ENCODE measurements around the gene MYO18B.
"Not testable (repeated sequence)": the region's sequence is repeated elsewhere in the genome, so short reads cannot be mapped to it uniquely, and the experiment has no call there.

DNA sequence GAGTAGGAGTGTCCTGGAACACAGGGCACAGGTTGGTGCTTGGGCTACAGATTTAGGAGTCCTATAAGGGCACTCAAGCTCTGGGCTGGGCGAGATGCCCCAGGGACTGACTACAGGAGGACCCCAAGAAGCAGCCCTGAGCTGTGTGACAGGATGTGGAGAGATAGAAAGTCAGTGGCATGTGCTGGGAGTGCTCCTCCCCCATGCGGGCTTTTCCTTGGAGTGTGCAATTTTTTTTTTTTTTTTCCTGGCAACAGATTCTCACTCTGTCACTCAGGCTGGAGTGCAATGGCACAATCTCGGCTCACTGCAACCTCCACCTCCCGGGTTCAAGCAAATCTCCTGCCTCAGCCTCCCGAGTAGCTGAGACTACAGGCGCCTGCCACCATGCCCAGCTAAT is 33.6 kb upstream of the MYO18B start:
- TF ChIP-seq, protein P1, sequence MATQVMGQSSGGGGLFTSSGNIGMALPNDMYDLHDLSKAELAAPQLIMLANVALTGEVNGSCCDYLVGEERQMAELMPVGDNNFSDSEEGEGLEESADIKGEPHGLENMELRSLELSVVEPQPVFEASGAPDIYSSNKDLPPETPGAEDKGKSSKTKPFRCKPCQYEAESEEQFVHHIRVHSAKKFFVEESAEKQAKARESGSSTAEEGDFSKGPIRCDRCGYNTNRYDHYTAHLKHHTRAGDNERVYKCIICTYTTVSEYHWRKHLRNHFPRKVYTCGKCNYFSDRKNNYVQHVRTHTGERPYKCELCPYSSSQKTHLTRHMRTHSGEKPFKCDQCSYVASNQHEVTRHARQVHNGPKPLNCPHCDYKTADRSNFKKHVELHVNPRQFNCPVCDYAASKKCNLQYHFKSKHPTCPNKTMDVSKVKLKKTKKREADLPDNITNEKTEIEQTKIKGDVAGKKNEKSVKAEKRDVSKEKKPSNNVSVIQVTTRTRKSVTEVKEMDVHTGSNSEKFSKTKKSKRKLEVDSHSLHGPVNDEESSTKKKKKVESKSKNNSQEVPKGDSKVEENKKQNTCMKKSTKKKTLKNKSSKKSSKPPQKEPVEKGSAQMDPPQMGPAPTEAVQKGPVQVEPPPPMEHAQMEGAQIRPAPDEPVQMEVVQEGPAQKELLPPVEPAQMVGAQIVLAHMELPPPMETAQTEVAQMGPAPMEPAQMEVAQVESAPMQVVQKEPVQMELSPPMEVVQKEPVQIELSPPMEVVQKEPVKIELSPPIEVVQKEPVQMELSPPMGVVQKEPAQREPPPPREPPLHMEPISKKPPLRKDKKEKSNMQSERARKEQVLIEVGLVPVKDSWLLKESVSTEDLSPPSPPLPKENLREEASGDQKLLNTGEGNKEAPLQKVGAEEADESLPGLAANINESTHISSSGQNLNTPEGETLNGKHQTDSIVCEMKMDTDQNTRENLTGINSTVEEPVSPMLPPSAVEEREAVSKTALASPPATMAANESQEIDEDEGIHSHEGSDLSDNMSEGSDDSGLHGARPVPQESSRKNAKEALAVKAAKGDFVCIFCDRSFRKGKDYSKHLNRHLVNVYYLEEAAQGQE (IDR thresholded peaks at IDR 0.05; ENCODE audit: insufficient replicate concordance, low read depth): not testable (repeated sequence)
- TF ChIP-seq, protein P2, sequence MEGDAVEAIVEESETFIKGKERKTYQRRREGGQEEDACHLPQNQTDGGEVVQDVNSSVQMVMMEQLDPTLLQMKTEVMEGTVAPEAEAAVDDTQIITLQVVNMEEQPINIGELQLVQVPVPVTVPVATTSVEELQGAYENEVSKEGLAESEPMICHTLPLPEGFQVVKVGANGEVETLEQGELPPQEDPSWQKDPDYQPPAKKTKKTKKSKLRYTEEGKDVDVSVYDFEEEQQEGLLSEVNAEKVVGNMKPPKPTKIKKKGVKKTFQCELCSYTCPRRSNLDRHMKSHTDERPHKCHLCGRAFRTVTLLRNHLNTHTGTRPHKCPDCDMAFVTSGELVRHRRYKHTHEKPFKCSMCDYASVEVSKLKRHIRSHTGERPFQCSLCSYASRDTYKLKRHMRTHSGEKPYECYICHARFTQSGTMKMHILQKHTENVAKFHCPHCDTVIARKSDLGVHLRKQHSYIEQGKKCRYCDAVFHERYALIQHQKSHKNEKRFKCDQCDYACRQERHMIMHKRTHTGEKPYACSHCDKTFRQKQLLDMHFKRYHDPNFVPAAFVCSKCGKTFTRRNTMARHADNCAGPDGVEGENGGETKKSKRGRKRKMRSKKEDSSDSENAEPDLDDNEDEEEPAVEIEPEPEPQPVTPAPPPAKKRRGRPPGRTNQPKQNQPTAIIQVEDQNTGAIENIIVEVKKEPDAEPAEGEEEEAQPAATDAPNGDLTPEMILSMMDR (IDR thresholded peaks at IDR 0.05; ENCODE audit: insufficient read depth, low read length): not testable (repeated sequence)
